OCI-LY1 (cell line): ENCODE results near the gene PRCD.

Source experiments
- H2AFZ ChIP-seq: fragments of 200-600 bp; sonication (generic), shearing (Covaris generic); 2 replicates; pipeline ENCODE4 v1.6.0; 2014; ENCODE audit warnings: antibody characterized with exemption, mild to moderate bottlenecking, low read length
- H3F3A ChIP-seq: fragments of 200-600 bp; sonication (generic), shearing (Covaris generic); 2 replicates; pipeline ENCODE4 v1.6.0; 2014; ENCODE audit warnings: mild to moderate bottlenecking, antibody characterized with exemption, low read length, moderate library complexity; ENCODE audit not compliant: insufficient read depth
- H3K27ac ChIP-seq: fragments of 200-600 bp; sonication (generic); 2 replicates; pipeline ENCODE4 v1.5.1; 2014; ENCODE audit warnings: low read length, mixed run types, mild to moderate bottlenecking, low read depth; ENCODE audit not compliant: poor library complexity, severe bottlenecking
- H3K27me3 ChIP-seq: fragments of 200-600 bp; sonication (generic); 2 replicates; pipeline ENCODE4 v1.6.0; 2014; ENCODE audit warnings: antibody characterized with exemption, mild to moderate bottlenecking, low read length, moderate library complexity; ENCODE audit not compliant: insufficient read depth
- H3K36me3 ChIP-seq: fragments of 200-600 bp; sonication (generic); 2 replicates; pipeline ENCODE4 v1.6.1; 2014; ENCODE audit warnings: mild to moderate bottlenecking, antibody characterized with exemption, low read length, moderate library complexity, mixed read lengths; ENCODE audit not compliant: insufficient read depth
- H3K4me1 ChIP-seq: fragments of 200-600 bp; sonication (generic); 2 replicates; pipeline ENCODE4 v1.5.1; 2014; ENCODE audit warnings: mild to moderate bottlenecking, low read length, moderate library complexity; ENCODE audit not compliant: insufficient read depth, severe bottlenecking
- H3K4me2 ChIP-seq: fragments of 200-600 bp; sonication (generic), shearing (Covaris generic); 2 replicates; pipeline ENCODE4 v1.6.1; 2014; ENCODE audit warnings: low read length
- H3K4me3 ChIP-seq: fragments of 200-600 bp; sonication (generic); 2 replicates; pipeline ENCODE4 v1.5.1; 2014; ENCODE audit warnings: low read length, low read depth, mild to moderate bottlenecking, mixed read lengths; ENCODE audit not compliant: poor library complexity, severe bottlenecking
- H3K79me2 ChIP-seq: fragments of 200-600 bp; shearing (Covaris generic); 2 replicates; pipeline ENCODE4 v1.6.1; 2016; ENCODE audit warnings: mixed run types, low read length, mixed read lengths; ENCODE audit not compliant: insufficient read depth
- H3K9ac ChIP-seq: fragments of 200-600 bp; sonication (generic), shearing (Covaris generic); 2 replicates; pipeline ENCODE4 v1.6.1; 2014; ENCODE audit warnings: mild to moderate bottlenecking, low read length, mixed read lengths
- H3K9me2 ChIP-seq: fragments of 200-600 bp; sonication (generic), shearing (Covaris generic); 2 replicates; pipeline ENCODE4 v1.6.1; 2014; ENCODE audit warnings: low read depth, mild to moderate bottlenecking, low read length, mixed read lengths
- H3K9me3 ChIP-seq: fragments of 200-600 bp; shearing (Covaris generic); 2 replicates; pipeline ENCODE4 v1.6.1; 2014; ENCODE audit warnings: low read length, mixed read lengths
- H4K20me1 ChIP-seq: fragments of 200-600 bp; sonication (generic), shearing (Covaris generic); 2 replicates; pipeline ENCODE4 v1.6.0; 2016; ENCODE audit warnings: mild to moderate bottlenecking, low read length; ENCODE audit not compliant: insufficient read depth
- EZH2 ChIP-seq: fragments of 200-600 bp; sonication (generic), shearing (Covaris generic); IDR thresholded peaks from 2 replicates; pipeline ENCODE4 v1.8.0; 2017; ENCODE audit warnings: borderline replicate concordance, mixed run types, mild to moderate bottlenecking, antibody characterized with exemption, low read length, moderate library complexity, mixed read lengths
- TF ChIP-seq, protein P1 (sequence below): fragments of 200-600 bp; sonication (generic), shearing (Covaris generic); IDR thresholded peaks from 2 replicates; pipeline ENCODE4 v1.5.1; 2017; ENCODE audit warnings: mild to moderate bottlenecking, antibody characterized with exemption, low read length, moderate library complexity, mixed read lengths

The PRCD gene

GRCh38 chr17:76573096-76573495, 33.3 kb downstream of the PRCD start:
- H3K4me3 ChIP-seq: no peak overlapping the region
- no peaks in the 10 kb centered on the region for H3K9me2 ChIP-seq
- H4K20me1 ChIP-seq: no peaks in the 10 kb centered on the region
- H3K9ac ChIP-seq: no peak overlapping the region
- no peaks in the 10 kb centered on the region; the same call in 1 of the 2 replicates for H3K27me3 ChIP-seq
- no peaks in the 10 kb centered on the region for H3F3A ChIP-seq
- no peaks in the 10 kb centered on the region for H3K79me2 ChIP-seq
- H2AFZ ChIP-seq: no peak overlapping the region
- H3K27ac ChIP-seq: no peak overlapping the region
- H3K4me2 ChIP-seq: no peak overlapping the region
- no peak for TF ChIP-seq EZH2
- TF ChIP-seq, protein P1, sequence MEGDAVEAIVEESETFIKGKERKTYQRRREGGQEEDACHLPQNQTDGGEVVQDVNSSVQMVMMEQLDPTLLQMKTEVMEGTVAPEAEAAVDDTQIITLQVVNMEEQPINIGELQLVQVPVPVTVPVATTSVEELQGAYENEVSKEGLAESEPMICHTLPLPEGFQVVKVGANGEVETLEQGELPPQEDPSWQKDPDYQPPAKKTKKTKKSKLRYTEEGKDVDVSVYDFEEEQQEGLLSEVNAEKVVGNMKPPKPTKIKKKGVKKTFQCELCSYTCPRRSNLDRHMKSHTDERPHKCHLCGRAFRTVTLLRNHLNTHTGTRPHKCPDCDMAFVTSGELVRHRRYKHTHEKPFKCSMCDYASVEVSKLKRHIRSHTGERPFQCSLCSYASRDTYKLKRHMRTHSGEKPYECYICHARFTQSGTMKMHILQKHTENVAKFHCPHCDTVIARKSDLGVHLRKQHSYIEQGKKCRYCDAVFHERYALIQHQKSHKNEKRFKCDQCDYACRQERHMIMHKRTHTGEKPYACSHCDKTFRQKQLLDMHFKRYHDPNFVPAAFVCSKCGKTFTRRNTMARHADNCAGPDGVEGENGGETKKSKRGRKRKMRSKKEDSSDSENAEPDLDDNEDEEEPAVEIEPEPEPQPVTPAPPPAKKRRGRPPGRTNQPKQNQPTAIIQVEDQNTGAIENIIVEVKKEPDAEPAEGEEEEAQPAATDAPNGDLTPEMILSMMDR: no peak
- H3K36me3 ChIP-seq: no peaks in the 10 kb centered on the region
- no peaks in the 10 kb centered on the region for H3K4me1 ChIP-seq
- no peaks in the 10 kb centered on the region for H3K9me3 ChIP-seq

GRCh38 chr17:76574166-76574565, 34.3 kb downstream of the PRCD start:
- Histone ChIP-seq H3K36me3 (no peaks in the 10 kb centered on the region), H3K4me3 (no peak overlapping the region), H3K9ac (no peak overlapping the region), H3K27ac (no peak overlapping the region), H3F3A (no peaks in the 10 kb centered on the region), H3K27me3 (no peaks in the 10 kb centered on the region; the same call in 1 of the 2 replicates), H3K4me1 (no peaks in the 10 kb centered on the region), H3K4me2 (no peak overlapping the region), H2AFZ (no peak overlapping the region), H3K9me3 (no peaks in the 10 kb centered on the region), H3K79me2 (no peaks in the 10 kb centered on the region), H4K20me1 (no peaks in the 10 kb centered on the region), H3K9me2 (no peaks in the 10 kb centered on the region)
- TF ChIP-seq, protein P1: no peak
- no peak for TF ChIP-seq EZH2

DNA sequence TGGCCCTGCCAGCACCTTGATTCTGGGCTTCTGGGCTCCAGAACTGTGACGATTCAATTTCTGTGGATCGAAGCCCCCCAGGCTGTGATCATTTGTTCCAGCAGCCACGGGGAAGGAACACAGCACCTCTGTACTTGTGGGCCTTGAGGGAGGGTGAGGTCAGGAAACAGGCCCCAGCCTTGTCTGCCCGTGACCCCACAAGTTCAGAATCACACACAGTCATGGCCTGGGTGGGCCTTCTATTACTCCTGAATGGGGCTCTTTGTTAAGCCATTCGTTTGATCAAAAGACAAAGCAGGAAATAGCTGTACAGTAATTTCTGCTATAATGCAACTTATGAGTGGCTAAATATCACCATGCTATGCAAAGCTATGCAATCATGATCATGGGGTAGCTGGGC, 35.7 kb downstream of the PRCD start:
- Histone ChIP-seq H3K4me1 (no peaks in the 10 kb centered on the region), H3K27ac (no peak overlapping the region), H3F3A (no peaks in the 10 kb centered on the region), H3K9me3 (no peaks in the 10 kb centered on the region), H3K27me3 (peaks cover 6% of the 10 kb centered on the region; the same call in 1 of the 2 replicates), H3K36me3 (no peaks in the 10 kb centered on the region), H4K20me1 (no peaks in the 10 kb centered on the region), H3K79me2 (no peaks in the 10 kb centered on the region), H3K4me2 (no peak overlapping the region), H3K9ac (no peak overlapping the region), H2AFZ (no peak overlapping the region), H3K4me3 (no peak overlapping the region), H3K9me2 (no peaks in the 10 kb centered on the region)
- TF ChIP-seq EZH2: no peak
- TF ChIP-seq, protein P1: no peak
